Measurements from ENCODE around the gene EEFSEC.

Gene EEFSEC

DNA sequence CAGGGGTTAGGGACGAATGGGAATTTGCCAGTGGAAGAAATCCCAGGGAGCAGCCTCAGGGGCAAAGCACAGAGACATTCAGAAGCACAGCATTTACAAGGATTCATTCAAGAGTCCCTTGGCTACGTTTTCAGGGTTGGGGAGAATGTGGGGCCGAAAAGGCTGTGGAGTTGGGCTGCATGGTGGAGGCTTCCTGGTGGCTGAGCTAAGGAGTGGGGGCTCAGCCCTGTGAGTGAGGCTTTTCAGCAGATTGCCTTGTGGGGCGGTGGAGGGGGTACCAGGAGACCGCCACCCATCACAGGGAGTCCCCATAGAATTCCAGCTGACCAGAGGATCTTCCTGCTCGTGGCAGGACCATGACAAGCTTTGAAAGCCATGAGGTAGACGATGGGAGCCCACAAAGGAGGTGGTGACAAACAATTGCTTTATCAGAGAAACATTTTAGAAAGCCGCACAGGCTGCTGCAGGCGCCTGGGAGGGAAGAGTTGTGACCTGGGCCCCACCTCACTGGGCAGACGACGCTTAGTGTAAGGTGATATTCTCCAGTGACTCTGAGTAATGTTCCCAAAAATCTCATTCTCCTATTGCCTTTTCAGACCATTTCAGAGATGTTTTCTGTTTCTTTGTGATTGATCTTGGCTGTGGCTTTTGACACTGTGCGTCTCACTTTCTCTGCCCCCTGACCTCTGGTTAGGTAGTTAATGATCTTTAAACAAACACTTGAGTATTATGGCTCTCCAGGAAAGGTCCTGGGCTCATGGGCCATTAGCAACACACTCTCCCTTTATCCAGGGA lies 185.5 kb downstream of the EEFSEC start:
- DNase-seq (ENCODE audit: insufficient read length) (no peak), FAIRE-seq (no peak)
- no peak for TF ChIP-seq POLR2A (IDR thresholded peaks at IDR 0.05; ENCODE audit: low read depth, low read length)
- no peak for TF ChIP-seq TAF1 (IDR thresholded peaks at IDR 0.05; ENCODE audit: borderline replicate concordance, low read depth, low read length)
- TF ChIP-seq POLR2AphosphoS5 (IDR thresholded peaks at IDR 0.05; ENCODE audit: low read depth, low read length): no peak

DNA sequence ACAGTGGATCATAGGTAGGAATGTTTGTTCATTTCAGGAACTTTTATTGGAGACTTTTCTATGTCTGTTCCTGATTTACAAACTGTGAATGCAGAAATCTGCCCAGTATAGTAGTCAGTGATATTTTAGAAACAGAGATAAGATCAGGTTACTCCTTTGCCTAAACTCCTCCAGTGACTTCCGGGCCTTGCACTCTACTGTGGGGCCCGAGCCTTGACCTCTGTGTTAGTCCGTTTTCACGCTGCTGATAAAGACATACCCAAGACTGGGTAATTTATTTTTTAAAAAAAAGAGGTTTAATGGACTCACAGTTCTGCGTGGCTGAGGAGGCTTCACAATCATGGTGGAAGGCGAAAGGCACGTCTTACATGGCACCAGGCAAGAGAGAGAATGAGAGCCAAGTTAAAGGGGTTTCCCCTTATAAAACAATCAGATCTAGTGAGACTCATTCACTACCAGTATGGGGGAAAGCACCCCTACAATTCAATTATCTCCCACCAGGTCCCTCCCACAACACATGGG lies 186.3 kb downstream of the EEFSEC start:
- TF ChIP-seq TAF1 (IDR thresholded peaks at IDR 0.05; ENCODE audit: borderline replicate concordance, low read depth, low read length) (no peak), POLR2A (IDR thresholded peaks at IDR 0.05; ENCODE audit: low read depth, low read length) (no peak), POLR2AphosphoS5 (IDR thresholded peaks at IDR 0.05; ENCODE audit: low read depth, low read length) (no peak)
- no peak for FAIRE-seq
- DNase-seq (ENCODE audit: insufficient read length): no peak

DNA sequence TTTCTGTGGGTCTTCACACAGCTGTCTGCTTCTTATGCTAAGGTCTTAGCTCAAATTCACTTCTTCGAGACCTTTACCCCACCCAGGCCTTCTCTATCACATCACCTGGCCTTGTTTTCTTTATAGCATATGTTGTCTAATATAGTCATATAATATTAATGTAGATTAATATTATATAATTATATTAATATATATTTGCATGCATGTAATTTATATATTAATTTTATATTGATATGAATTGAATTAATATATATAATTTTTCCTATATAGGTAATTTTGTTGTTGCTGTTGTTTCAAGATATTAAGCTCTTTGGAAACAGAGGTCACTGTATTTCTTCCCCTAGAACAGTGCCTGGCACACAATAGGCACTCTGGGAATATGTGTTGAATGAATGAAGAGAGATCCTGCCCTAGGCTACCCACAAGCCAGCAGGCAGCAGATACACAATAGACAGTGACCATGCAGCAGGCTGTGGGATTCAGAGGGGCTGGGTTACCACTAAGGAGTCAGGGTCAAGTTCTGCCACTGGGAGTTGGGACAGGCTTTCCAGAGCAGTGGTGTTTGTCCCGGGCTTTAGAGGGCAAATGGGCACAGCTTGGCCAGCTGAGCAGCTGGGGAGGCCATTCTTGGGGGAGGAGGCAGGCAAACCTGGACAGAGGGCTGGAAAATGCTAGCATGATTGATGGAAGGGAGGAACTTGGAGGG lies 187.1 kb downstream of the EEFSEC start:
- DNase-seq (ENCODE audit: insufficient read length) (no peak), FAIRE-seq (no peak)
- TF ChIP-seq POLR2AphosphoS5 (IDR thresholded peaks at IDR 0.05; ENCODE audit: low read depth, low read length): no peak
- no peak for TF ChIP-seq POLR2A (IDR thresholded peaks at IDR 0.05; ENCODE audit: low read depth, low read length)
- TF ChIP-seq TAF1 (IDR thresholded peaks at IDR 0.05; ENCODE audit: borderline replicate concordance, low read depth, low read length): no peak

DNA sequence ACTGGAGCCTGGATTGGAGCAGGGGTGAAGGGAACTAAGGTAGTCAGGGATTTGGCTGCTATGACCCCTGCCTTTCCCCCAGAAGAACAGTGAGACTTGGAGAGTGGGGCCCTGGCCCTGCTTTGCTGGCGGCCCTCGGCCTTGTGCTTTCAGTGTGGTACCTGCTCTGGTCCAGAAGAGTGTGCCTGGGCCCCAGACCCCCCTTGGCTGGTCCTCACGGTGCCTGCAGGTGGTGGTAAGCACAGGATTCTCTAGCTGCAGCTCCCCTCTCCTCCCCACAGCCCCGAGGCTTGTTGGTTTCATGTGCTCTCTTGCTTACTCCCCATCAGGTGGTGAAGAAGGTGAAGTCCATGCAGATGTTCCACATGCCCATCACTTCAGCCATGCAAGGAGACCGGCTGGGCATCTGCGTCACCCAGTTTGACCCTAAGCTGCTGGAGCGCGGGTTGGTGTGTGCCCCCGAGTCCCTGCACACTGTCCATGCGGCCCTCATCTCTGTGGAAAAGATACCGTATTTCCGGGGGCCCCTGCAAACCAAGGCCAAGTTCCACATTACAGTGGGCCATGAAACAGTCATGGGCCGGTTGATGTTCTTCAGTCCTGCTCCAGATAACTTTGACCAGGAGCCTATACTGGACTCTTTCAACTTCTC lies 187.7 kb downstream of the EEFSEC start:
- TF ChIP-seq TAF1 (IDR thresholded peaks at IDR 0.05; ENCODE audit: borderline replicate concordance, low read depth, low read length): no peak
- no peak for TF ChIP-seq POLR2AphosphoS5 (IDR thresholded peaks at IDR 0.05; ENCODE audit: low read depth, low read length)
- TF ChIP-seq POLR2A (IDR thresholded peaks at IDR 0.05; ENCODE audit: low read depth, low read length): no peak
- no peak for FAIRE-seq
- DNase-seq (ENCODE audit: insufficient read length): no peak

DNA sequence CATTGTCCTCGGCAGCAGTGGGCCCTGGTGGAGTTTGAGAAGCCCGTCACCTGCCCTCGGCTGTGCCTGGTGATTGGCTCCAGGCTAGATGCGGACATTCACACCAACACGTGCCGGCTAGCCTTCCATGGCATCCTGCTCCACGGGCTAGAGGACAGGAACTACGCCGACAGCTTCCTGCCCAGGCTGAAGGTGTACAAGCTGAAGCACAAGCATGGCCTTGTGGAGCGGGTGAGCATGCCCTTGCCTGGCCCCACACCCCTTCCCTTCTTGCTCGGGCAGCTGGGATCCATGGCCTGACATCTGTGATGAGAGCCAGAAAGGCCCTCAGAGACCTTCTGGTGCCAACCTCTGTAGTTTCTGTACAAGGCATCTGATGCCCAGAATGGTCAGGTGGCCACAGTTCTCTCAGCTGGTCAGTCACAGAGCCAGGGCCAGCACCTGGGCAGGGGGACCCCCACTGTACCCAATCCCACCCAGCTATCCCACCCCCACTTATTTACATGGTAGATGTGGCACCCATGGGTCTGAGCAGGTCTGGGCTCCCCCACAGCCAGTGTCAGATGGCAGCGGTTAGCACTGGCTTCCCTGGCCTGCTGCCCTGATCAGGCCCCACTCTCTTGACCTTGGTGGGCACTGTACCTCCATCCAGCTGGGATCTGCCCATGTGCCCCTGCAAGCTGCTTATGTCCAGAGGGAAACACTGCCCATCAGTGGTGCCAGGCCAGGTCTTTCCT lies 188.5 kb downstream of the EEFSEC start:
- TF ChIP-seq POLR2A (IDR thresholded peaks at IDR 0.05; ENCODE audit: low read depth, low read length) (no peak), TAF1 (IDR thresholded peaks at IDR 0.05; ENCODE audit: borderline replicate concordance, low read depth, low read length) (no peak), POLR2AphosphoS5 (IDR thresholded peaks at IDR 0.05; ENCODE audit: low read depth, low read length) (no peak)
- DNase-seq (ENCODE audit: insufficient read length) (no peak), FAIRE-seq (no peak)

DNA sequence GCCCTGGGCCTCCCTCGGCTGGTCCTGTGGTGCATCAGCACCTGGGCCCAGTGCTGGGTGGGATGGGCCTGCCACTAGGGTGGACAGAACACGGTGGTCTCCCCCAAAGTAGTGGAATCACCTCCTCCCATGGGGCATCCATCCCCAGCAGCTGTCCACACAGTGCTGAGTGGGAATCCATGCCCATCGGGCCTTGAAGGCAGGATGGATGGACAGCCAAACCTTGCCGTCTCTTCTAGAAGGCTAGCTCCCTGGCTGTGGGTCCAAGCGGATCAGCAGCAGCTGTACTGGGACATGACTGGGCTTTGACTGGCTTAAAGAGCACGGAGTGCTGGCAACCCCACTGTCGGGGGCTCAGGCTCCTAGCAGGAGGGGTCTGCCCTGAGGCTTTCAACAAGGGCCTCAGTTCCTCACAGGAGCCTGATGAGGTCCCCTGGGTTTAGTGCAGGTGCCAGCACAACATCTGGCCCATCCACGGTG lies 189.5 kb downstream of the EEFSEC start:
- no peak for FAIRE-seq
- TF ChIP-seq TAF1 (IDR thresholded peaks at IDR 0.05; ENCODE audit: borderline replicate concordance, low read depth, low read length) (no peak), POLR2AphosphoS5 (IDR thresholded peaks at IDR 0.05; ENCODE audit: low read depth, low read length) (no peak), POLR2A (IDR thresholded peaks at IDR 0.05; ENCODE audit: low read depth, low read length) (no peak)
- DNase-seq (ENCODE audit: insufficient read length): no peak

DNA sequence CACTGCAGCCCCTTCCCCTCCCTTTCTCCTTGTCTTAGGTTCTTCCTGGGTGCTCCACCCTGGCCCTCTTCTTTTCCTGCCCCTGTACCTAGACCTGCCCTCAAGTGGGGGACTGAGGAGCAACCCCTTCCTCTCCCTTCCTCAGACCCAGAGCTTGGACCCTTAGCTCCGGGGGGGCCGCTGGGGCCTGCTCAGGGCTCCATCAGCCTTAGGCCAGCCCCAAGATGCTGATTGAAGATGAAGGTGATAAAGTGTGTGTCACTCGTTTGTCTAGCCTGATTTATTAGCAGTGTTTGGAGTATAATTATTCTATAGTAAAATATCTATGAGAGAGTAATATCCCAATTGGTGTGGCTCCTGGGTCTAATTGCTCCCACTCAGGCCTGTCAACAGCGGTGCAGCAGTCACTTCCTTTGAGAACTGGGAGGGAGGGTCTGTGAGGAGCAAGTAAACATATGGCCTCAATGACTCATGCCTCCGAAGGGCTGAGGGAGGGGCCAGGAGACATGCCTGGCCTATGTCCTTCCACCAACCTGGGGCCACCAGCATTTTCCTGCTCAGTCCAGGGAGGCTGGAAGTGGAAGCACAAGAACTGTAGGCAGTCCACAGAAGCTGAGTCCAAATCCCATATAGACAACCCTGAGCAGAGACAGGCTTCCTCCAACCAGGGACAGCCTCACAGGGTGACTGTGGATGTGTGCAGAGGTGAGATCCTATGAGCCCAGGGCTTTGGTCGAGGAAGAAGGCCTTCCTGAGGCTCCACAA lies 190.2 kb downstream of the EEFSEC start:
- TF ChIP-seq POLR2A (IDR thresholded peaks at IDR 0.05; ENCODE audit: low read depth, low read length): no peak
- no peak for TF ChIP-seq POLR2AphosphoS5 (IDR thresholded peaks at IDR 0.05; ENCODE audit: low read depth, low read length)
- DNase-seq (ENCODE audit: insufficient read length): no peak
- FAIRE-seq: no peak

DNA sequence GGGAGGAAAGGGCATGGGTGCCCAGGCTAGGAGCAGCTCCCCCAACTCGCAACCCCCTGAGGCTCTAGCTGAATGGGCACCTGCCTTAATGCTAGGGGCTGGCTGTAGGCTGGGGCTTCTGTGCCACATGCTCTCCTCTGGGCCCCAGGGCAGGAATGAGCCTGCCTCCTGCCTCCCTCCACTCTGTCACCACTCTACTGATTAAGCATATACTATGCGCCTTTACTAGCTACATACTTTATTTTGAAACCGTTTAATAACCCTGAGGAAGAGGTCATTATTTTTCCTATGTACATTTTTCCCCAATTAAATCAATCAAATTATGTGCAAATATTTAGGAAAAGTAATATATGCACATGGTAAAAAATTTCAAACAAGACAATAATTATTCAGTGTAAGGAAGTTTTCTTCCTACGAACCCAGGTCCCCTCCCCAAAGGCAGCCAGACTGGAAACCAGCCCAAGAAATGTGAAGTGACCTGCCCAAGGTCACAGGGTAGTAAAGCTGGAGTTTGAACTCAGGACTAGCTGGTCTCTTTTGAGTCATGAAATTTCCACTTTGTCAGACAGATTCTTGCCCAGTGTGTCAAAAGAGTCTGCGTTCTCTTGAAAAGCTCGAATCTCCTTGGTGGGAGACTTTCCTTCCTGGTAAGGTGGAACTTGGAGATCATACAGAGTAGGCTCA lies 190.9 kb downstream of the EEFSEC start:
- FAIRE-seq (no peak), DNase-seq (ENCODE audit: insufficient read length) (no peak)
- TF ChIP-seq TAF1 (IDR thresholded peaks at IDR 0.05; ENCODE audit: borderline replicate concordance, low read depth, low read length) (no peak), POLR2A (IDR thresholded peaks at IDR 0.05; ENCODE audit: low read depth, low read length) (no peak), POLR2AphosphoS5 (IDR thresholded peaks at IDR 0.05; ENCODE audit: low read depth, low read length) (no peak)

DNA sequence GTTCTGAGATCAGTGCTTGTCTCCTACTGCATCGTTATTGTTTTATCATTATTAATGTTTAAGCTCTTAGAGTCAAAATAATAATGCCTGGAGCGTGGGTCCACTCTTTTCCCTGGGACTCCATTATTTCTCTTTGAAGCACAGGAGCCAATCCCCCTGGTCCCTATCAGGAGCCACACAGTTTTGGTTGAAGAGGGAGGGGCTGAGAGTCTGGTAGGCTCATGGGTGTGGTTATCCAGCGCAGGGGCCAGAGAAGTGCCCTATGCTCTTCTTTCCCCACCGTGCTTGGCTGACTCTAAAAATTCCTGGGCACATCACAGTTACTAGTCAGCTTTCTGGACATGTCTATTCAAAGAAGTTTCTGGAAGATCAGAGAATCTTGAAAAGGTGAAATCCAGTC lies 191.9 kb downstream of the EEFSEC start:
- no peak for TF ChIP-seq POLR2AphosphoS5 (IDR thresholded peaks at IDR 0.05; ENCODE audit: low read depth, low read length)
- TF ChIP-seq TAF1 (IDR thresholded peaks at IDR 0.05; ENCODE audit: borderline replicate concordance, low read depth, low read length): no peak
- no peak for TF ChIP-seq POLR2A (IDR thresholded peaks at IDR 0.05; ENCODE audit: low read depth, low read length)
- DNase-seq (ENCODE audit: insufficient read length): no peak
- FAIRE-seq: no peak

DNA sequence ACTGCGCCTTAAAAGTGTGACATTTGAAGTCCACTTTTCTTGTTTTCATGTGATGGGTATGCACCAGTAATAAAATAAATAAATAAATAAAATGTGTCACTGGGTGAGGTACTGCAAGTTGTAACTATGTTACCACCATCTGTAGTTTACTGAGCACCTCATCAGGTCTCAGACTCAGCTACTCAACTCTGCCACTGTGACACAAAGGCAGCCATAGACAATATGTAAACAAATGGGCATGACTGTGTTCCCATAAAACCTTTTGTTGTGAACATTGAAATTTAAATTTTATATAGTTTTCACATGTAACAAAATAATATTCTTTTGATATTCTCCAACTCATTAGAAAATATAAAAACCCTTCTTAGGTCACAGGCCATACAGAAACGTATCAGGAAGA lies 193.3 kb downstream of the EEFSEC start:
- TF ChIP-seq TAF1 (IDR thresholded peaks at IDR 0.05; ENCODE audit: borderline replicate concordance, low read depth, low read length) (no peak), POLR2AphosphoS5 (IDR thresholded peaks at IDR 0.05; ENCODE audit: low read depth, low read length) (no peak), POLR2A (IDR thresholded peaks at IDR 0.05; ENCODE audit: low read depth, low read length) (no peak)
- DNase-seq (ENCODE audit: insufficient read length) (no peak), FAIRE-seq (no peak)

Data from GM12892 (cell line).